ENCODE data around the gene GZMM.
"Not testable (repeated sequence)": the region's sequence is repeated elsewhere in the genome, so short reads cannot be mapped to it uniquely, and the experiment has no call there.

The GZMM gene

DNA sequence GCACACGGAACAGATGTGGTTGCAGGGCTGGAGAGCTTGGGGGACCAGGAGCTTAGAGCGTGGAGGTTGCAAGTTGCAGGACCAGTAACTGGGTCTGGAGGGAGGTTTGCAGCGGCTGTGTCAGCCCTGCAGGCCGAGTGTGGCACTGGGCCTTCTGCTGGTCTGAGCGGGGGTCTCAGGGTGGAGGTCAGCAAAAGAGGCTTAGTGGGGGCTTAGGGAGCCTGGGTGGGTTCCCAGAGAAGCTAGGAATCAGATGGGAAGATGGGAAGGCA, 40.1 kb downstream of the GZMM start:
- Mint-ChIP-seq H3K9me3 (no peaks in the 10 kb centered on the region), H3K36me3 (peaks cover 4% of the 10 kb centered on the region), H3K27me3 (peaks cover 25% of the 10 kb centered on the region), H3K4me3 (no peak overlapping the region), H3K4me1 (peaks cover 6% of the 10 kb centered on the region), H3K27ac (no peak overlapping the region)
- DNase-seq: no peak
- CTCF ChIA-PET: interaction anchor here (0.8 to 2.2 kb wide), 11 partner anchors 8 to 154 kb away, joined by 3 to 13 read pairs (median 3); partner anchors contain the start of gene CDC34

DNA sequence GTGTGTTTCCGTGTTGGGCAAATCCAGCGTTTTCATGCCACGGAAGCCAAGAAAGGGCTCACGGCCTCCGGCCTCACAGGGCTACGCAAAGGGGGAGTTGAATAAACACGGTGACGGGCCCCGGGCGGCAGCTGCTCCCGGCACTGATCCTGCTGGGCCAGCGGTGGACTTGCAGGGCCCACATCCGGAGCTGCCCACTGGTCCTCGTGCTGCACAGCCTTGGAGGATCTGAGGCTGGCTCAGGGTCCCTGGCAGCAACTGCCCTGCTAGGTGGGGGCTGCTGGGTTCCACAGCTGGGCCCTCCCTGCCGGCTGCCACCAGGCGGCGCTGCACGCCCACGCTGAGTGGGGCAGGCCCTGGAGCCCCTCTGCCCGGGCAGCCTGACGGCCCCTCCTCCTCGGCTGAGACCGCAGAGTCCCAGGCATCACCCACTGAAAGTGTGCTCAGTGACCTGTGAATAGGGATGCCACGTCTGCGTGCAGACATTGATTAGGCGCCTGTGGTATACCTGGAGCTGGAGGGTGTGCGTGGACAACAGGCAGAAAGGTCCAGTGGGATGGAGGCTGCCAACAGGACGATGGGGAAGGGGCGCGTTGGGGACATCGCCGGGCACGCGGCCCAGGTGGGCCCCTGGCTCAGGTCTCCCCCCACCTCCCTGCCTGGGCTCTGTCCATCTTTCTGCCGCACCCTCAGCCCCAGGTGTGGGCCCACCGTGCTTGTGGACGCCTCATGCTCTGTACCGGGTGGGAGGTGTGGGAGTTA, 40.6 kb downstream of the GZMM start:
- peak; percentile 75 for DNase-seq
- no peak overlapping the region for H3K4me3 Mint-ChIP-seq
- peaks cover 4% of the 10 kb centered on the region for H3K36me3 Mint-ChIP-seq
- peaks cover 8% of the 10 kb centered on the region for H3K4me1 Mint-ChIP-seq
- H3K9me3 Mint-ChIP-seq: no peaks in the 10 kb centered on the region
- no peak overlapping the region for H3K27ac Mint-ChIP-seq
- H3K27me3 Mint-ChIP-seq: peaks cover 30% of the 10 kb centered on the region
- CTCF ChIA-PET: interaction anchor here (0.6 to 2.2 kb wide), 13 partner anchors 8 to 153 kb away, joined by 3 to 13 read pairs (median 3); partner anchors contain the start of gene CDC34

DNA sequence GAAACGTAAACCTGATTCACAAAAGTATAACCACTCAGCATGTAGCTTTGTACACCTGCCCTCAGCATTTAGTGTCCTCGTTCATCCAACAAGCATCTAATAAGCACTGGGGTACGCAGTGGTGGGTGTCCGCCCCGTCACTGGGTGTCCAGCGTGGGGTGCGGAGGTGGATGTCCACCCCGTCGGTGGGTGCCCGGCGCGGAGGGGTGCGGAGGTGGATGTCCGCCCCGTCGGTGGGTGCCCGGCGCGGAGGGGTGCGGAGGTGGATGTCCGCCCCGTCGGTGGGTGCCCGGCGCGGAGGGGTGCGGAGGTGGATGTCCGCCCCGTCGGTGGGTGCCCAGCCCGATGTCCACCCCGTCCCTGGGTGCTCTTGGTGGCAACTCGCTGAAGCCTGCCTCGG, 41.3 kb downstream of the GZMM start:
- H3K27ac Mint-ChIP-seq, H3K36me3 Mint-ChIP-seq, H3K4me1 Mint-ChIP-seq, H3K4me3 Mint-ChIP-seq, DNase-seq, H3K9me3 Mint-ChIP-seq: not testable (repeated sequence)
- CTCF ChIA-PET: interaction anchor here (0.6 to 2.2 kb wide), 8 partner anchors 9 to 152 kb away, joined by 3 to 13 read pairs (median 4); no protein-coding TSS in a partner anchor
- peaks cover 30% of the 10 kb centered on the region for H3K27me3 Mint-ChIP-seq

DNA sequence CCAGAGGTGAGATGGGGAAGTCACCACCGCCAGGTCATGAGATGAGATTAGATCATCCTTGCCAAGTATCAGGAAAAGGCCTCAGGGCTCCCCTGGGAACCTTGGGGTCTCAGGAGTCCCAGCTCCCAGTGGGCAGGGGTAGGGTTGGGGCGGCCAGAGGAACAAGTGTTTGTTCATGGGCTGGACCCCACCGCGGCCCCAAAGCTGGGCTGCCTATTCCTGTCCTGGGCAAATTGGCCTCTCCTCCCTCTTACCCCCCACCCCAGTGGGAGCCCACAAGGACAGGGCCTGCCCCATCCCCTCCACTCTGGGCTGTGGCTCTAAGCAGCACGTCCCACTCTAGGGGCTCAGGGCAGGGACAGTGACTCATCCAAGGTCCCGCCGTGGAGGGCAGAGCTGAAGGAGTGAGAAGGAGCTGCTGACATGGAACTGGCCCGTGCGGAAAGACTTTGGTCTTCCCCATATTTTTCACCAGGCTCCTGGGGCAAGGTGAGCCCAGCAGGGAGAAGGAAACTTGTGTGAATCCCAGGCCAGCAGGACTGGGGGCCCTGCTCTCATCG, 41.8 kb downstream of the GZMM start:
- peaks cover 4% of the 10 kb centered on the region for H3K36me3 Mint-ChIP-seq
- H3K4me1 Mint-ChIP-seq: peaks cover 10% of the 10 kb centered on the region
- H3K27ac Mint-ChIP-seq: no peak overlapping the region
- H3K9me3 Mint-ChIP-seq: no peaks in the 10 kb centered on the region
- CTCF ChIA-PET: interaction anchor here (1.0 to 2.2 kb wide), 3 partner anchors 11 to 148 kb away, joined by 3 to 13 read pairs (median 7); no protein-coding TSS in a partner anchor
- H3K27me3 Mint-ChIP-seq: peaks cover 35% of the 10 kb centered on the region
- no peak for DNase-seq
- no peak overlapping the region for H3K4me3 Mint-ChIP-seq

DNA sequence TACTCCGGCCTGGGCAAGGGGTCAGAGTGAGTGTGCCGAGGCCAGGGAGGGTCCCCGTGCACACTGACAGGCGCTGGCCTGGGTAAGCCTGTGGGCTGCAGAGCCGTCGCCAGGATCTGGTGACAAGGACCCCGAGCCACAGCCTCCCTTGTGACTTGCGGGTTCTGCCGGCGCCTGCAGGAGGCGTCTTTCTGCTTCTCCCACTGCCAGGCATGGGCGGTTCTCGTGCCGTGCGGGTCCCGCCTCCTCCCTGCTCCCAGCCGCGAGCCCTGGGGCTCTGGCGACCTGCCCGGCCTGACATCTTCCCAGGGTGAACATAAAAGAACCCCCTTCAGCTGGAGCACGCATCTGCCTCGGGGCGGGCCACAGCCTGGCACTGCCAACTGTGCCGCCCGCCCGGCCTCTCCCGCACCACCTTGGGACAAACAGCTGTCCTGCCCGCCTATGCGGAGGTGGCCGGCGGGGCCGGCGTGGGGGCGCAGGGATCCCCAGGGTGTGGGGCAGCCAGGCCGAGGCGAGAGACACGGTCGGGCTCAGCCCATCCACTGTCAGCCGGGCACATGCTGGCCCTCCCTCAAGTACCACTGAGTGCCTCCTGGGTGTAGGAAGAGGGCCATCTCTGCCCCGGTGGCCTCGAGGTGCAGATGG, 44.4 kb downstream of the GZMM start:
- no peak overlapping the region for H3K27ac Mint-ChIP-seq

DNA sequence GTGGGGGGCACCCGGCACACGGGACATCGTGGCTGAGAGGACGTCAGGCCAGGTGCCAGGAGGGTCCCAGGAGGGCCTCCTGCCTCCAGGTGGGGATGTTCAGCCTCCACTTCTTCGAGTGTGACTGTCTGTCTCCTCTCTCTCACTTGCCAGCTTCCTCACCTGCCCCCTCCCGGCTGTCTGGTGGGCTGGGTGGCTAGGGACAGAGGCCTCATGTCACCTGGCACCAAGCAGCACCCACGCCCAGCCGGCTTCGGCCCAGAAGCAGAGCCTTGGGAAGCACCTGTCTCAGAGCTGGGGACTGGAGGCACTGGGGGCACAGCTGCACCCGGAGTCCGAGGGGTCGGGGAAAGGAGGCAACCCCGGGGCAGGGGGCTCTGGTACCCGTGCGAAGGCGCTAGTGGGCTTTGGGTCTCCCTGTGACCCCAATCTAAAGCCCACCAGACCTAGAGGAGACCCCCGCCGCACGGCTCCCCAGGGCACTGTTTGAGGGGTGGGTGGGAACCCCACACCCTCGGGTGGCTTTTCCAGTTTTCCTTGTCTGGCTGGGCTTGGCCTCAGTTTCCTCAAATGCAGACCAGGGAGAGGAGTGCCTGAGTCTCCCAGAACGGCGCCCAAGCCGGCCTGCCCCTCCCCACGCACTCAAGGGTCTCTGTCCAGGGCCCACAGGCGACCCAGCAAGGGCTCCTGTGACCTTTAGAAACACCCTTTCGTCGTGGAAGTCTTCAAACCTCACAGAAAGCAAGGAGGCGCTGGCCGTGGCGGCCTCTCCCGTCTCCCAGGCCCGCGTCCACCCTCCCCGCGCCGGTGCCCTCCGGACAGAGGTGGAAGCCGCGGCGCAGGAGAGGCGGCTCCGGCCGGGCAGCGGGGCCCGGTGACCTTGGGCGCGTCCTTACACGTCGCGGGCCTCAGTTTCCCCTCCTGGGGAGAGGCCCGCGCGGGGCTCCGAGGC, 45.2 kb downstream of the GZMM start:
- no peak overlapping the region for H3K27ac Mint-ChIP-seq
- peaks cover 10% of the 10 kb centered on the region for H3K4me1 Mint-ChIP-seq
- no peak overlapping the region for H3K4me3 Mint-ChIP-seq
- no peaks in the 10 kb centered on the region for H3K9me3 Mint-ChIP-seq
- DNase-seq: no peak
- H3K27me3 Mint-ChIP-seq: peaks cover 69% of the 10 kb centered on the region
- CTCF ChIA-PET: interaction anchor here (0.9 kb wide), 1 partner anchor 38 kb away, joined by 4 read pairs; no protein-coding TSS in a partner anchor
- no peaks in the 10 kb centered on the region for H3K36me3 Mint-ChIP-seq

More for the DNA sequence above, 44.4 kb downstream of the GZMM start:
- no peaks in the 10 kb centered on the region for H3K36me3 Mint-ChIP-seq
- H3K9me3 Mint-ChIP-seq: no peaks in the 10 kb centered on the region
- peaks cover 12% of the 10 kb centered on the region for H3K4me1 Mint-ChIP-seq
- peaks cover 61% of the 10 kb centered on the region for H3K27me3 Mint-ChIP-seq
- CTCF ChIA-PET: interaction anchor here (0.9 to 1.0 kb wide), 2 partner anchors 11 to 39 kb away, joined by 3 to 4 read pairs; no protein-coding TSS in a partner anchor
- peak; percentile 83 for DNase-seq
- no peak overlapping the region for H3K4me3 Mint-ChIP-seq

DNA sequence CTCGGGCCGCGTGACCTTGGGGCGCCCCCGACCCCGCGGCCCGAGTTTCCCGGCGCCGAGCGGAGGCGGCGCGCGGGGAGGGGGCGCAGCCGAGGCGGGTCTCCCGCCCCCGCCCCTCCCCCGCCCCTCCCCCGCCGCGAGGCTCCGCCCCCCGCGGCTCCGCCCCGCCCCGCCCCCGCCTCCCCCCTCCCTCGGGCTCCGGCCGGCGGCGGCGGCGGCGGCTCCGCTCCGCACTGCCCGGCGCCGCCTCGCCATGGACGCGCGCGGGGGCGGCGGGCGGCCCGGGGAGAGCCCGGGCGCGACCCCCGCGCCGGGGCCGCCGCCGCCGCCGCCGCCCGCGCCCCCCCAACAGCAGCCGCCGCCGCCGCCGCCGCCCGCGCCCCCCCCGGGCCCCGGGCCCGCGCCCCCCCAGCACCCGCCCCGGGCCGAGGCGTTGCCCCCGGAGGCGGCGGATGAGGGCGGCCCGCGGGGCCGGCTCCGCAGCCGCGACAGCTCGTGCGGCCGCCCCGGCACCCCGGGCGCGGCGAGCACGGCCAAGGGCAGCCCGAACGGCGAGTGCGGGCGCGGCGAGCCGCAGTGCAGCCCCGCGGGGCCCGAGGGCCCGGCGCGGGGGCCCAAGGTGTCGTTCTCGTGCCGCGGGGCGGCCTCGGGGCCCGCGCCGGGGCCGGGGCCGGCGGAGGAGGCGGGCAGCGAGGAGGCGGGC, 46.0 kb downstream of the GZMM start, which contains the start of gene HCN2:
Gene HCN2, plus strand, starts transcription at position 189 of the 703 bp plus-strand sequence. Its CDS starts 65 bp downstream, at position 254.
- Mint-ChIP-seq H3K4me1 (peaks cover 10% of the 10 kb centered on the region), H3K9me3 (no peaks in the 10 kb centered on the region), H3K4me3 (peak within 1 kb of the TSS; percentile 33), H3K36me3 (no peaks in the 10 kb centered on the region), H3K27me3 (peaks cover 73% of the 10 kb centered on the region), H3K27ac (no peak within 1 kb of the TSS)
- CTCF ChIA-PET: no interaction called here
- DNase-seq: no peak

DNA sequence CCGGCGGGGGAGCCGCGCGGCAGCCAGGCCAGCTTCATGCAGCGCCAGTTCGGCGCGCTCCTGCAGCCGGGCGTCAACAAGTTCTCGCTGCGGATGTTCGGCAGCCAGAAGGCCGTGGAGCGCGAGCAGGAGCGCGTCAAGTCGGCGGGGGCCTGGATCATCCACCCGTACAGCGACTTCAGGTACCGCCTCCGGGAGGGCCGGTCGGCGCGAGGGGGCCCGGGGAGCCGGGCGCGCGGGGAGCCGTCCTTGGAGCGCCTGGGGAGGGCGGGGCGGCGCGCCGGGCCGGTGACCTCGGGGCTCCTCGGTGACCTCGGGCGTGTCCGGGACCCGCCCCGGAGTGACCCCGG, 46.5 kb downstream of the GZMM start:
- peak; percentile 57 for DNase-seq

DNA sequence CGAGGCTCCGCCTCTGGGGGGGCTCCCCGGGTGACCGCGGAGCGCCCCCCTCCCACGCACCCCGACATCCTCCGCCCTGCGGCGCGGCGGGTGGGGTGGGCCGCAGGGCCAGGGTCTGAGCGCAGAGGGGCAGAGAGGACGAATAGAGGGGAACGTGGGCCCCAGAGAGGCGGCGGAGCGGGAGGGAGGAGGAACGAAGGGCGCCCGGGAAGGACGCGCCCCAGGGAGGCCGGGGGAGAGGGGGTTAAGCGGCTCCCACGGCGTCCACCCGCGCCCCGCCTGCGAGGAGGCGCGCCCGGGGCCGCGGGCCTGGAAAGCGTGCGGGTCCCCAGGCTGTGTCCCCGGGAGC, 46.9 kb downstream of the GZMM start:
- peaks cover 10% of the 10 kb centered on the region for H3K4me1 Mint-ChIP-seq
- CTCF ChIA-PET: no interaction called here
- H3K36me3 Mint-ChIP-seq: no peaks in the 10 kb centered on the region
- H3K4me3 Mint-ChIP-seq: no peak overlapping the region
- no peak overlapping the region for H3K27ac Mint-ChIP-seq
- no peaks in the 10 kb centered on the region for H3K9me3 Mint-ChIP-seq
- DNase-seq: no peak
- peaks cover 79% of the 10 kb centered on the region for H3K27me3 Mint-ChIP-seq

More for the DNA sequence above, 46.5 kb downstream of the GZMM start:
- H3K27ac Mint-ChIP-seq: no peak overlapping the region
- no peaks in the 10 kb centered on the region for H3K36me3 Mint-ChIP-seq
- peaks cover 76% of the 10 kb centered on the region for H3K27me3 Mint-ChIP-seq
- peak overlapping the region; percentile 33 for H3K4me3 Mint-ChIP-seq
- no peaks in the 10 kb centered on the region for H3K9me3 Mint-ChIP-seq
- H3K4me1 Mint-ChIP-seq: peaks cover 10% of the 10 kb centered on the region
- CTCF ChIA-PET: no interaction called here

DNA sequence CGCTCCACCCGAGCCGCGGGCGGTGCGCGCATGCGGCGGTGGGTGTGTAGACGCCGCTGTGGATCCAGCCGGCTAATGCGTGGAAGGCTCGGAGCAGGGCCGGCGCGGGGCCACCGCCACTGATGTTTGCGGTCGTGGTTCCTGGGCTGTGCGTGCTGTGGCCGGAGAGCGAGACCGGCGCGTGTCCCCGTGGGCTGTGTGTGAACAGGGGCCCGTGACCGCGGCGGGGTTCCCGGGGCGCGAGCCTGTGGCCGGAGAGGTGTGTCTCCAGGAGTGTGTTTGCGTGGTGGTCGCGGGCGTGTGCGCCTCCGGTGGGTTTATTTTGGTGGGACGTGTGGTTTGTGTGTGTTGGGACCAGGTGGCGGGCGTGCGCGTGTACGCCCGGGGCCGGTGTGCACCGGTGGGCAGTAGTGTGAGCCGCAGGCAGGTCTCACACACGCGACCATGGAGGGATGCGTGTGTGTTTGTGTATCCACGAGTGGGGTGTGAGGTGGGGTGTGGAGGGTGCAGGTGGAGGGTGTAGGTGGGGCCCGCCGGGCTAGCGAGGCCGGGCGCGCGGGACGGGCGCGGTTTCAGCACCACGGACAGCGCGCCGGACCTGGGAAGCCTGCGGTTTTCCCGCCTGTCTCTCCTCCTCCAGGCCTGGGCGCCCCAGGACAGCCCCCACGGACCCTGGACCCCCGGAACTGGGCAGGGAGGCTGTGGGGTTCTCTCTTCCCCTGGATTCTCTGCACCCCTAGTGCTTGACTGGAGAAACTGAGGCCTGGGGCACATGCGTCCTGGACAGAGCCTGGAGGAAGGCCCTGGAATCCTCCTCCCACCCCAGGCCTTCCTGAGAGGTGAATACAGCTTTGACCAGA, 47.5 kb downstream of the GZMM start:
- Mint-ChIP-seq H3K36me3 (no peaks in the 10 kb centered on the region), H3K4me3 (peak overlapping the region; percentile 18), H3K9me3 (no peaks in the 10 kb centered on the region), H3K27me3 (peaks cover 77% of the 10 kb centered on the region), H3K27ac (peak overlapping the region; percentile 52), H3K4me1 (peaks cover 10% of the 10 kb centered on the region)
- CTCF ChIA-PET: no interaction called here
- no peak for DNase-seq

DNA sequence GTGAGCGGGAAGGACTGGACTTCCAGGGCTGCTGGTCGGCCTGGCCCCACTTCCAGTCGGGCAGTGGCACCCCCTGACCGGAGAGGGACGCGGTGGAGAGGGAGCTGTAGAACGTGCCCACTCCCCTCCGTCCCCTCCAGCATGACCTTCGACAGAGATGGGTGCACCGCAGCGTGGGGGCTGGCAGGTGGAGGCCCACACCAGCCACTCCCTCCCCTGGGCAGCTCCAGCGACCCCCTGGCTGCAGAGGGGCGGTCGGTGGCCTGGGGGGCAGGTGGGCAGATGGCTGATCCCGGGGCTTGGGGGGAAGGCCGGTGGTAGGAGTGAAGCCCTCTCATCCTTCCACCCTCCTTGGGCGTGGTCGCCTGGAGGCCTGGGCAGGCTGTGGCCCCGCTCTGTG, 48.2 kb downstream of the GZMM start:
- Mint-ChIP-seq H3K4me1 (peaks cover 10% of the 10 kb centered on the region), H3K27ac (no peak overlapping the region), H3K36me3 (no peaks in the 10 kb centered on the region), H3K4me3 (no peak overlapping the region), H3K27me3 (peaks cover 69% of the 10 kb centered on the region), H3K9me3 (no peaks in the 10 kb centered on the region)
- DNase-seq: no peak
- CTCF ChIA-PET: no interaction called here

DNA sequence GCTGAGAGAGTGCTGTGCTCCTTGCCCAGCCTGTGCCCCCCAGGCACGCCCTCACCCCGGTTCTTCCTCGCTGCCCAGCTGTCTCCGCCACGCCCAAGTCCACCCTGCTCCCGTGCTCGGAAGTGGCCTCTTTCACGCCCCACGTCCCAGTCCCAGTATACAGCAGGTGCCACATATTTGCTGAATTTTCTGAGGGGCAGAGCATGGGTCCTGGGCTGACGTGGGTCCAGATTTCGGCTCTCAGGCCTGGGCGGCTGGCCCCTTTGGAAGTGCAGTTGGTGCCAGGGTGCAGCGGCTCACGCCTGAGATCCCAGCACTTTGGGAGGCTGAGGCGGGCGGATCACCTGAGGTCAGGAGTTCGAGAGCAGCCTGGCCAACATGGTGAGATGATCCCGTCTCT, 49.2 kb downstream of the GZMM start:
- peaks cover 63% of the 10 kb centered on the region for H3K27me3 Mint-ChIP-seq
- H3K27ac Mint-ChIP-seq: no peak overlapping the region
- H3K9me3 Mint-ChIP-seq: no peaks in the 10 kb centered on the region
- CTCF ChIA-PET: no interaction called here
- no peak for DNase-seq
- no peak overlapping the region for H3K4me3 Mint-ChIP-seq
- peaks cover 8% of the 10 kb centered on the region for H3K4me1 Mint-ChIP-seq
- no peaks in the 10 kb centered on the region for H3K36me3 Mint-ChIP-seq

DNA sequence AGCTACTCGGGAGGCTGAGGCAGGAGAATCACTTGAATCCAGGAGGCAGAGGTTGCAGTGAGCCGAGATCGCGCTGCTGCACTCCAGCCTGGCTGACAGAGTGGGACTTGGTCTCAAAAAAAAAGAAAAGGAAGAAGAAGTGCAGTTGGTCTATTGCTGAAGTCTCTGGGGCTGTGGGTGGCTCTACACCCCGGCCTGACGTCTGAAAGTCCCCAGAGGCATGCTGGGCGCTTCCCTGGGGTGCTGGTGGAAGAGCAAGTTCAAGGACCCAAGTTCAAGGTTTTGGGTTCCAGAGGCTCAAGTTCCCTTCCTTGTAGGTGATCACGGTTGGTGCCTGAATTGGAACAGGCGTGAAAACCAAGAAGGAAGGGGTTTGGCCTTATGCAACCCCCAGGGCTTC, 49.7 kb downstream of the GZMM start:
- Mint-ChIP-seq H3K4me3 (no peak overlapping the region), H3K27me3 (peaks cover 59% of the 10 kb centered on the region), H3K36me3 (no peaks in the 10 kb centered on the region), H3K4me1 (peaks cover 7% of the 10 kb centered on the region), H3K27ac (peak overlapping the region; percentile 12), H3K9me3 (no peaks in the 10 kb centered on the region)
- DNase-seq: no peak
- CTCF ChIA-PET: no interaction called here
